ENCODE data around the gene MIEN1. TPM values are rescaled to one million over a fixed set of nuclear protein-coding genes. Genes with fewer than 3 reads are reported as not detected.

MIEN1 gene
- total RNA-seq, 1 experiment from 2014 or later: 50.8 TPM

DNA sequence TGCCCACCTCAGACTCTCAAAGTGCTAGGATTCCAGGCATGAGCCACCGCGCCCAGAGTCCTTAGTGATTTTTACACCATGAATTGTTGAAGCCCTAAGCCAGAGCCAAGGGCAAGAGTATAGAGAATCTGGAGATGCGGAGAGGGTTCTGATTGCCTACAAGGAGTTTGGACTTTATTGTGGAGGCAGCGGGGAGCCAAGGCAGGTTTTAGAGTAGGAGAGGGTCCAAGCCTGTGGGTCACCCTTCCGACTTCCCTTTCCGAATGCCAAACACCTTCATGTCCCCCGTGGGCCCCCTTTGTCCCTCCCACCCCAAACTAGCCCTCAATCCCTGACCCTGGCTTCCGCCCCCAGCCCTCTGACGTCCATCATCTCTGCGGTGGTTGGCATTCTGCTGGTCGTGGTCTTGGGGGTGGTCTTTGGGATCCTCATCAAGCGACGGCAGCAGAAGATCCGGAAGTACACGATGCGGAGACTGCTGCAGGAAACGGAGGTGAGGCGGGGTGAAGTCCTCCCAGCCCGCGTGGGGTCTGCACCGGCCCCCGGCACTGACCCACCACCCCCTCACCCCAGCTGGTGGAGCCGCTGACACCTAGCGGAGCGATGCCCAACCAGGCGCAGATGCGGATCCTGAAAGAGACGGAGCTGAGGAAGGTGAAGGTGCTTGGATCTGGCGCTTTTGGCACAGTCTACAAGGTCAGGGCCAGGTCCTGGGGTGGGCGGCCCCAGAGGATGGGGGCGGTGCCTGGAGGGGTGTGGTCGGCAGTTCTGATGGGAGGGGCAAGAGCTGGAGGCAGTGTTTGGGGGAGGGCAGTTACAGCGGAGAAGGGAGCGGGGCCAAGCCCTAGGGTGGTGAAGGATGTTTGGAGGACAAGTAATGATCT is 7.1 kb downstream of the MIEN1 start:
- Histone ChIP-seq H2AFZ (ENCODE audit: low read length) (no peak overlapping the region), H3K23me2 (ENCODE audit: insufficient read length, low read depth, low read length, poor library complexity, severe bottlenecking) (no peaks in the 10 kb centered on the region), H4K20me1 (ENCODE audit: control insufficient read depth, insufficient read depth, insufficient read length) (no peaks in the 10 kb centered on the region), H3K79me2 (ENCODE audit: insufficient read depth, low read length) (no peaks in the 10 kb centered on the region), H3K9ac (ENCODE audit: extremely low read depth, insufficient read length, low read length) (no peak overlapping the region), H3K79me1 (ENCODE audit: insufficient read depth, low read depth, low read length, poor library complexity, severe bottlenecking) (no peaks in the 10 kb centered on the region), H3K56ac (ENCODE audit: insufficient read length, low read depth, low read length) (no peak overlapping the region), H2AK5ac (ENCODE audit: insufficient read length, low read length) (no peak overlapping the region), H2BK5ac (ENCODE audit: insufficient read length, low read length) (no peak overlapping the region), H3K4me1 (ENCODE audit: insufficient read depth, low read length) (0 out of 2 replicates have a peak, but pooled peaks cover 1% of the 10 kb centered on the region), H4K8ac (replicated peaks; ENCODE audit: insufficient read length, low read depth, low read length) (no peak overlapping the region), H3K4me2 (ENCODE audit: insufficient read depth, insufficient read length, low read length) (no peak overlapping the region), H3K9me3 (ENCODE audit: control insufficient read depth, low read depth, low read length) (no peaks in the 10 kb centered on the region), H3K18ac (ENCODE audit: insufficient read length, low read depth, low read length) (no peak overlapping the region), H2BK15ac (ENCODE audit: low read depth, low read length) (no peak overlapping the region), H3K14ac (ENCODE audit: insufficient read depth, low read length) (no peak overlapping the region), H3K27me3 (ENCODE audit: insufficient read depth, low read length) (no peaks in the 10 kb centered on the region), H3K4ac (ENCODE audit: low read depth, low read length) (no peak overlapping the region), H4K5ac (ENCODE audit: insufficient read length, low read depth, low read length) (no peak overlapping the region), H4K91ac (ENCODE audit: insufficient read length, low read depth, low read length) (no peak overlapping the region), H2BK12ac (ENCODE audit: insufficient read length, low read depth, low read length) (no peak overlapping the region), H3K23ac (ENCODE audit: insufficient read length, low read depth, low read length) (no peak overlapping the region), H2BK120ac (ENCODE audit: low read depth, low read length, poor library complexity, severe bottlenecking) (no peak overlapping the region), H3K27ac (ENCODE audit: insufficient read length, low read depth, low read length) (no peak overlapping the region), H2BK20ac (ENCODE audit: low read depth, low read length, poor library complexity, severe bottlenecking) (no peak overlapping the region), H3T11ph (ENCODE audit: low read length) (no peak overlapping the region)
- Mint-ChIP-seq H3K36me3 (ENCODE audit: insufficient read depth in 1 of 3, low read depth in 3 of 3) (peaks cover 68 to 96% (median 84%) of the 10 kb centered on the region in 3 experiments), H3K4me1 (peaks cover 3 to 8% of the 10 kb centered on the region in 2 experiments), H3K27ac (peak overlapping the region; percentile 61 to 89 (median 86); a peak in 4 of 7 replicates), H3K4me3 (peak overlapping the region in 1 of 2 experiments; percentile 20; a peak in 2 of 5 replicates), H3K9me3 (no peaks in the 10 kb centered on the region), H3K27me3 (ENCODE audit: low read depth) (no peaks in the 10 kb centered on the region; the same call in 1 of the 2 replicates)
- no CpG with 5 or more reads among the region's 34 CpGs for WGBS (ENCODE audit: extremely low coverage, insufficient read length, low lambda C conversion rate)
- TF ChIP-seq CTCF (conservative IDR thresholded peaks at IDR 0.05): no peak
- DNase-seq: peak; percentile 89

Measured in H9 (cell line).